Liver (tissue), 9 donors: Measurements from ENCODE around the gene MYO7B. TPM values are rescaled to one million over a fixed set of nuclear protein-coding genes. Genes with fewer than 3 reads are reported as not detected.

Experiments used
- DNase-seq: peaks from one replicate; pipeline ENCODE4 v3.0.0-alpha.2; 2017; ENCODE audit warnings: low spot score
- H3K27ac ChIP-seq, 2 donors: one replicate each; pipeline ENCODE4 v1.7.0; 2013; ENCODE audit warnings: inconsistent platforms in 2 of 2, low read length in 2 of 2, control low read depth in 1 of 2, low read depth in 1 of 2, mild to moderate bottlenecking in 1 of 2
- H3K27me3 ChIP-seq, 4 donors: one replicate each; pipeline versions ENCODE4 v1.6.1 to v1.7.0; 2013; ENCODE audit warnings: low read length in 3 of 4, inconsistent platforms in 1 of 4, mild to moderate bottlenecking in 1 of 4, moderate library complexity in 1 of 4; ENCODE audit not compliant: control insufficient read depth in 4 of 4, insufficient read depth in 4 of 4
- H3K36me3 ChIP-seq, 4 donors: one replicate each; pipeline versions ENCODE4 v1.6.1 to v1.7.0; 2013; ENCODE audit warnings: low read length in 3 of 4, mild to moderate bottlenecking in 3 of 4, low read depth in 1 of 4, moderate library complexity in 1 of 4; ENCODE audit not compliant: control insufficient read depth in 4 of 4, insufficient read depth in 3 of 4
- H3K4me1 ChIP-seq, 4 donors: one replicate each; pipeline versions ENCODE4 v1.6.1 to v1.7.0; 2013; ENCODE audit warnings: low read length in 3 of 4, mild to moderate bottlenecking in 3 of 4, moderate library complexity in 1 of 4; ENCODE audit not compliant: control insufficient read depth in 4 of 4, insufficient read depth in 4 of 4
- H3K4me3 ChIP-seq, 3 donors: one replicate each; pipeline versions ENCODE4 v1.6.1 to v1.7.0; 2013; ENCODE audit warnings: low read length in 3 of 3, control low read depth in 1 of 3, low read depth in 1 of 3, mild to moderate bottlenecking in 1 of 3
- H3K9ac ChIP-seq, 2 donors: one replicate each; pipeline ENCODE4 v1.7.0; 2013; ENCODE audit warnings: low read length in 2 of 2, mild to moderate bottlenecking in 2 of 2, moderate library complexity in 2 of 2, control low read depth in 1 of 2, low read depth in 1 of 2
- H3K9me3 ChIP-seq, 4 donors: one replicate each; pipeline versions ENCODE4 v1.6.1 to v1.7.0; 2013; ENCODE audit warnings: low read length in 3 of 4; ENCODE audit not compliant: control insufficient read depth in 4 of 4
- ATF3 ChIP-seq: IDR thresholded peaks from 2 replicates; pipeline ENCODE4 v1.6.1; 2016; ENCODE audit warnings: antibody characterized with exemption
- EGR1 ChIP-seq, 2 donors: IDR thresholded peaks; 2 replicates each; pipeline ENCODE4 v1.6.1; 2016 to 2018; ENCODE audit warnings: antibody characterized with exemption in 2 of 2, low read depth in 2 of 2
- FOXA1 ChIP-seq: IDR thresholded peaks from 2 replicates; pipeline ENCODE4 v1.6.1; 2016; ENCODE audit warnings: antibody characterized with exemption
- FOXA2 ChIP-seq: IDR thresholded peaks from 2 replicates; pipeline ENCODE4 v1.6.1; 2016; ENCODE audit warnings: antibody characterized with exemption
- GABPA ChIP-seq, 2 donors: IDR thresholded peaks in 1 of 2; conservative IDR thresholded peaks in 1 of 2; 2 replicates each; pipeline ENCODE4 v1.6.1; 2016; ENCODE audit warnings: antibody characterized with exemption in 2 of 2, mild to moderate bottlenecking in 1 of 2, moderate library complexity in 1 of 2
- HNF4A ChIP-seq, 2 donors: conservative IDR thresholded peaks; 2 replicates each; pipeline ENCODE4 v1.6.1; 2016; ENCODE audit warnings: antibody characterized with exemption in 2 of 2, mild to moderate bottlenecking in 2 of 2
- HNF4G ChIP-seq: IDR thresholded peaks from 2 replicates; pipeline ENCODE4 v1.6.1; 2016; ENCODE audit warnings: antibody characterized with exemption
- JUND ChIP-seq, 2 donors: IDR thresholded peaks; 2 replicates each; pipeline ENCODE4 v1.6.1; 2016; ENCODE audit warnings: antibody characterized with exemption in 2 of 2
- NR2F2 ChIP-seq: IDR thresholded peaks from 2 replicates; pipeline ENCODE4 v1.6.1; 2016; ENCODE audit warnings: antibody characterized with exemption
- RAD21 ChIP-seq, 2 donors: IDR thresholded peaks; 2 replicates each; pipeline ENCODE4 v1.6.1; 2016; ENCODE audit warnings: antibody characterized with exemption in 2 of 2, mild to moderate bottlenecking in 2 of 2
- RXRA ChIP-seq, 2 donors: IDR thresholded peaks; 2 replicates each; pipeline ENCODE4 v1.6.1; 2017 to 2018; ENCODE audit warnings: antibody characterized with exemption in 2 of 2, mild to moderate bottlenecking in 1 of 2
- SP1 ChIP-seq: IDR thresholded peaks from 2 replicates; pipeline ENCODE4 v1.6.1; 2018; ENCODE audit warnings: antibody characterized with exemption, mild to moderate bottlenecking
- TAF1 ChIP-seq: conservative IDR thresholded peaks from 2 replicates; pipeline ENCODE4 v1.6.1; 2016; ENCODE audit warnings: antibody characterized with exemption, mild to moderate bottlenecking
- YY1 ChIP-seq: IDR thresholded peaks from 2 replicates; pipeline ENCODE4 v1.6.1; 2016; ENCODE audit warnings: antibody characterized with exemption, mild to moderate bottlenecking
- whole genome bisulfite sequencing: extraction: QIAGEN DNeasy Blood & Tissue Kit; methylation state at CpG from one replicate; pipeline ENCODE4 v1.1.7; 2013; 5-methylcytosine and 5-hydroxymethylcytosine counted together
- polyA plus RNA-seq, 2 donors: library from polyadenylated mRNA; stranded (reverse) in 1 of 2; unstranded in 1 of 2; fragments of 200-250 nt in 1 of 2; fragments of >200 nt in 1 of 2; fragmentation: Nextera tagmentation in 1 of 2; extraction: Ambion mirVana in 1 of 2; gene quantifications; one replicate each; pipeline versions ENCODE4 v1.2.1 to v1.2.3, GENCODE V29; 2013 to 2015
- total RNA-seq, 2 donors: library from RNA; depleted of rRNA; stranded (reverse); fragments of >200 nt; gene quantifications; one replicate each; pipeline ENCODE4 v1.2.3, GENCODE V29; 2014
- TF ChIP-seq, protein P1 (sequence below): IDR thresholded peaks from 2 replicates; pipeline ENCODE4 v1.6.1; 2016; ENCODE audit warnings: antibody characterized with exemption
- TF ChIP-seq, protein P2 (sequence below): fragments of 150-350 bp; IDR thresholded peaks from 2 replicates; pipeline ENCODE4 v1.5.1; 2017; ENCODE audit warnings: improper control_type of control experiment, low read depth, low read length; ENCODE audit not compliant: missing input control
- TF ChIP-seq, protein P3 (sequence below): IDR thresholded peaks from 2 replicates; pipeline ENCODE4 v1.6.1; 2016; ENCODE audit warnings: antibody characterized with exemption, mild to moderate bottlenecking
- donor health status: healthy.
- donor health status: healthy.
- donor health status: healthy.
- donor health status: healthy.
- donor health status: healthy.

The MYO7B gene
- total and polyA plus RNA-seq, 4 donors: 0.15 to 1.1 (median 0.64) TPM

DNA sequence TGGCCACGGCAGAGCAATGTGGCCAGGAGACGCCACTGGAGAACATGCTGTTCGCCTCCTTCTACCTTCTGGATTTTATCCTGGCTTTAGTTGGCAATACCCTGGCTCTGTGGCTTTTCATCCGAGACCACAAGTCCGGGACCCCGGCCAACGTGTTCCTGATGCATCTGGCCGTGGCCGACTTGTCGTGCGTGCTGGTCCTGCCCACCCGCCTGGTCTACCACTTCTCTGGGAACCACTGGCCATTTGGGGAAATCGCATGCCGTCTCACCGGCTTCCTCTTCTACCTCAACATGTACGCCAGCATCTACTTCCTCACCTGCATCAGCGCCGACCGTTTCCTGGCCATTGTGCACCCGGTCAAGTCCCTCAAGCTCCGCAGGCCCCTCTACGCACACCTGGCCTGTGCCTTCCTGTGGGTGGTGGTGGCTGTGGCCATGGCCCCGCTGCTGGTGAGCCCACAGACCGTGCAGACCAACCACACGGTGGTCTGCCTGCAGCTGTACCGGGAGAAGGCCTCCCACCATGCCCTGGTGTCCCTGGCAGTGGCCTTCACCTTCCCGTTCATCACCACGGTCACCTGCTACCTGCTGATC is 115.4 kb downstream of the MYO7B start:
- Histone ChIP-seq H3K36me3 (peaks cover 0 to 14% (median 1%) of the 10 kb centered on the region in 4 donors), H3K9me3 (no peaks in the 10 kb centered on the region), H3K4me1 (peaks cover 2 to 16% (median 5%) of the 10 kb centered on the region in 4 donors), H3K4me3 (no peak overlapping the region), H3K27ac (no peak overlapping the region), H3K27me3 (no peaks in the 10 kb centered on the region), H3K9ac (no peak overlapping the region)
- 91% methylated on average over 28 of the region's 28 CpGs for WGBS
- no peak for DNase-seq
- TF ChIP-seq FOXA2: no peak
- no peak for TF ChIP-seq ATF3
- TF ChIP-seq, protein P1, sequence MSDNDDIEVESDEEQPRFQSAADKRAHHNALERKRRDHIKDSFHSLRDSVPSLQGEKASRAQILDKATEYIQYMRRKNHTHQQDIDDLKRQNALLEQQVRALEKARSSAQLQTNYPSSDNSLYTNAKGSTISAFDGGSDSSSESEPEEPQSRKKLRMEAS: no peak
- TF ChIP-seq HNF4G: no peak
- no peak for TF ChIP-seq RXRA (IDR thresholded peaks at IDR 0.05)
- TF ChIP-seq EGR1 (IDR thresholded peaks at IDR 0.05; ENCODE audit: low read depth in 2 of 2): no peak
- TF ChIP-seq FOXA1: no peak
- no peak for TF ChIP-seq GABPA (IDR thresholded peaks at IDR 0.05 in 1 of 2, conservative IDR thresholded peaks at IDR 0.05 in 1 of 2)
- no peak for TF ChIP-seq NR2F2
- no peak for TF ChIP-seq JUND (IDR thresholded peaks at IDR 0.05)
- no peak for TF ChIP-seq SP1
- no peak for TF ChIP-seq HNF4A (conservative IDR thresholded peaks at IDR 0.05)
- TF ChIP-seq YY1: no peak
- TF ChIP-seq TAF1: no peak

DNA sequence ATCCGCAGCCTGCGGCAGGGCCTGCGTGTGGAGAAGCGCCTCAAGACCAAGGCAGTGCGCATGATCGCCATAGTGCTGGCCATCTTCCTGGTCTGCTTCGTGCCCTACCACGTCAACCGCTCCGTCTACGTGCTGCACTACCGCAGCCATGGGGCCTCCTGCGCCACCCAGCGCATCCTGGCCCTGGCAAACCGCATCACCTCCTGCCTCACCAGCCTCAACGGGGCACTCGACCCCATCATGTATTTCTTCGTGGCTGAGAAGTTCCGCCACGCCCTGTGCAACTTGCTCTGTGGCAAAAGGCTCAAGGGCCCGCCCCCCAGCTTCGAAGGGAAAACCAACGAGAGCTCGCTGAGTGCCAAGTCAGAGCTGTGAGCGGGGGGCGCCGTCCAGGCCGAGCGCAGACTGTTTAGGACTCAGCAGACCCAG is 115.9 kb downstream of the MYO7B start:
- WGBS: 94% methylated on average over 29 of the region's 29 CpGs
- TF ChIP-seq, protein P2, sequence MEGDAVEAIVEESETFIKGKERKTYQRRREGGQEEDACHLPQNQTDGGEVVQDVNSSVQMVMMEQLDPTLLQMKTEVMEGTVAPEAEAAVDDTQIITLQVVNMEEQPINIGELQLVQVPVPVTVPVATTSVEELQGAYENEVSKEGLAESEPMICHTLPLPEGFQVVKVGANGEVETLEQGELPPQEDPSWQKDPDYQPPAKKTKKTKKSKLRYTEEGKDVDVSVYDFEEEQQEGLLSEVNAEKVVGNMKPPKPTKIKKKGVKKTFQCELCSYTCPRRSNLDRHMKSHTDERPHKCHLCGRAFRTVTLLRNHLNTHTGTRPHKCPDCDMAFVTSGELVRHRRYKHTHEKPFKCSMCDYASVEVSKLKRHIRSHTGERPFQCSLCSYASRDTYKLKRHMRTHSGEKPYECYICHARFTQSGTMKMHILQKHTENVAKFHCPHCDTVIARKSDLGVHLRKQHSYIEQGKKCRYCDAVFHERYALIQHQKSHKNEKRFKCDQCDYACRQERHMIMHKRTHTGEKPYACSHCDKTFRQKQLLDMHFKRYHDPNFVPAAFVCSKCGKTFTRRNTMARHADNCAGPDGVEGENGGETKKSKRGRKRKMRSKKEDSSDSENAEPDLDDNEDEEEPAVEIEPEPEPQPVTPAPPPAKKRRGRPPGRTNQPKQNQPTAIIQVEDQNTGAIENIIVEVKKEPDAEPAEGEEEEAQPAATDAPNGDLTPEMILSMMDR: no peak
- no peak for TF ChIP-seq HNF4A (conservative IDR thresholded peaks at IDR 0.05)
- TF ChIP-seq FOXA1: no peak
- TF ChIP-seq, protein P3, sequence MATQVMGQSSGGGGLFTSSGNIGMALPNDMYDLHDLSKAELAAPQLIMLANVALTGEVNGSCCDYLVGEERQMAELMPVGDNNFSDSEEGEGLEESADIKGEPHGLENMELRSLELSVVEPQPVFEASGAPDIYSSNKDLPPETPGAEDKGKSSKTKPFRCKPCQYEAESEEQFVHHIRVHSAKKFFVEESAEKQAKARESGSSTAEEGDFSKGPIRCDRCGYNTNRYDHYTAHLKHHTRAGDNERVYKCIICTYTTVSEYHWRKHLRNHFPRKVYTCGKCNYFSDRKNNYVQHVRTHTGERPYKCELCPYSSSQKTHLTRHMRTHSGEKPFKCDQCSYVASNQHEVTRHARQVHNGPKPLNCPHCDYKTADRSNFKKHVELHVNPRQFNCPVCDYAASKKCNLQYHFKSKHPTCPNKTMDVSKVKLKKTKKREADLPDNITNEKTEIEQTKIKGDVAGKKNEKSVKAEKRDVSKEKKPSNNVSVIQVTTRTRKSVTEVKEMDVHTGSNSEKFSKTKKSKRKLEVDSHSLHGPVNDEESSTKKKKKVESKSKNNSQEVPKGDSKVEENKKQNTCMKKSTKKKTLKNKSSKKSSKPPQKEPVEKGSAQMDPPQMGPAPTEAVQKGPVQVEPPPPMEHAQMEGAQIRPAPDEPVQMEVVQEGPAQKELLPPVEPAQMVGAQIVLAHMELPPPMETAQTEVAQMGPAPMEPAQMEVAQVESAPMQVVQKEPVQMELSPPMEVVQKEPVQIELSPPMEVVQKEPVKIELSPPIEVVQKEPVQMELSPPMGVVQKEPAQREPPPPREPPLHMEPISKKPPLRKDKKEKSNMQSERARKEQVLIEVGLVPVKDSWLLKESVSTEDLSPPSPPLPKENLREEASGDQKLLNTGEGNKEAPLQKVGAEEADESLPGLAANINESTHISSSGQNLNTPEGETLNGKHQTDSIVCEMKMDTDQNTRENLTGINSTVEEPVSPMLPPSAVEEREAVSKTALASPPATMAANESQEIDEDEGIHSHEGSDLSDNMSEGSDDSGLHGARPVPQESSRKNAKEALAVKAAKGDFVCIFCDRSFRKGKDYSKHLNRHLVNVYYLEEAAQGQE: no peak
- no peak for TF ChIP-seq SP1
- TF ChIP-seq, protein P1: no peak
- TF ChIP-seq HNF4G: no peak
- no peak for TF ChIP-seq RAD21 (IDR thresholded peaks at IDR 0.05)
- no peak for TF ChIP-seq NR2F2
- TF ChIP-seq EGR1 (IDR thresholded peaks at IDR 0.05; ENCODE audit: low read depth in 2 of 2): no peak
- no peak overlapping the region for H3K9ac ChIP-seq
- peaks cover 0 to 14% (median 1%) of the 10 kb centered on the region in 4 donors for H3K36me3 ChIP-seq
- no peak overlapping the region for H3K4me3 ChIP-seq
- peak overlapping the region in 1 of 2 donors; percentile 39 for H3K27ac ChIP-seq
- no peaks in the 10 kb centered on the region for H3K9me3 ChIP-seq
- DNase-seq: no peak
- H3K4me1 ChIP-seq: peaks cover 2 to 16% (median 5%) of the 10 kb centered on the region in 4 donors
- no peaks in the 10 kb centered on the region for H3K27me3 ChIP-seq
